ENCODE data around the gene HDAC4.

GRCh38 chr2:239181903-239182581 lies 218.8 kb downstream of the HDAC4 start:
- no peak for TF ChIP-seq CTCF (IDR thresholded peaks at IDR 0.05)
- TF ChIP-seq REST (IDR thresholded peaks at IDR 0.05), result no peak
- no peak for TF ChIP-seq POLR2A (IDR thresholded peaks at IDR 0.05; ENCODE audit: low read length)
- TF ChIP-seq RFX5 (IDR thresholded peaks at IDR 0.05), result no peak
- no peak for TF ChIP-seq EP300 (IDR thresholded peaks at IDR 0.05)
- no peak for TF ChIP-seq JUN (IDR thresholded peaks at IDR 0.05)
- no peak for TF ChIP-seq POLR2AphosphoS2 (conservative IDR thresholded peaks at IDR 0.05; ENCODE audit: low read length)
- no peak for TF ChIP-seq MAX (IDR thresholded peaks at IDR 0.05)
- TF ChIP-seq MAZ (IDR thresholded peaks at IDR 0.05; ENCODE audit: borderline replicate concordance, low read depth, low read length), result no peak
- TF ChIP-seq RCOR1 (IDR thresholded peaks at IDR 0.05; ENCODE audit: low read depth, low read length), result no peak
- TF ChIP-seq ELK1 (IDR thresholded peaks at IDR 0.05; ENCODE audit: low read depth, low read length), result no peak
- TF ChIP-seq ZFP36 (IDR thresholded peaks at IDR 0.05; ENCODE audit: borderline replicate concordance, partially characterized antibody), result no peak
- no peak for TF ChIP-seq PHF8 (IDR thresholded peaks at IDR 0.05; ENCODE audit: borderline replicate concordance, low read depth)
- no peak for TF ChIP-seq MYC (IDR thresholded peaks at IDR 0.05; ENCODE audit: borderline replicate concordance, low read length)

All from A549 (cell line).